Activated naive CD4-positive, alpha-beta T cell treated with anti-CD3 and anti-CD28 coated beads, Interleukin-2, amount 10 ng/mL, durations not matched to agents 7 days and 5 days (primary cell): ENCODE data around the gene RASGRP4.

Experiments
- CTCF ChIA-PET: fragments of 350-600 bp; sonication (Branson Sonifier 250); formaldehyde crosslinking; loops from one replicate; lab custom pipeline; 2021; ENCODE audit warnings: antibody characterized with exemption; lab: Charles Lee
- DNase-seq: peaks from one replicate; pipeline ENCODE4 v3.0.0-alpha.2; 2020
- H3K27ac Mint-ChIP-seq: one replicate; pipeline ENCODE4 v1.8.0; 2021; ENCODE audit warnings: mild to moderate bottlenecking, moderate library complexity, mixed read lengths
- H3K27me3 Mint-ChIP-seq: one replicate; pipeline ENCODE4 v1.8.0; 2021; ENCODE audit warnings: mild to moderate bottlenecking, mixed read lengths
- H3K36me3 Mint-ChIP-seq: one replicate; pipeline ENCODE4 v1.8.0; 2021; ENCODE audit warnings: mixed read lengths
- H3K4me1 Mint-ChIP-seq: one replicate; pipeline ENCODE4 v1.8.0; 2021; ENCODE audit warnings: mixed read lengths
- H3K4me3 Mint-ChIP-seq: one replicate; pipeline ENCODE4 v1.8.0; 2021; ENCODE audit warnings: mild to moderate bottlenecking, moderate library complexity, mixed read lengths
- H3K9me3 Mint-ChIP-seq: one replicate; pipeline ENCODE4 v1.8.0; 2021; ENCODE audit warnings: mixed read lengths

The RASGRP4 gene

GRCh38 chr19:38457202-38457601, 31.2 kb upstream of the RASGRP4 start:
- Mint-ChIP-seq H3K27me3 (peaks cover 3% of the 10 kb centered on the region), H3K36me3 (no peaks in the 10 kb centered on the region), H3K4me1 (no peaks in the 10 kb centered on the region), H3K9me3 (no peaks in the 10 kb centered on the region), H3K27ac (no peak overlapping the region), H3K4me3 (no peak overlapping the region)
- no peak for DNase-seq
- CTCF ChIA-PET: no interaction called here

GRCh38 chr19:38455031-38455430, 29.0 kb upstream of the RASGRP4 start:
- Mint-ChIP-seq H3K27me3 (peaks cover 3% of the 10 kb centered on the region), H3K4me1 (no peaks in the 10 kb centered on the region), H3K9me3 (no peaks in the 10 kb centered on the region), H3K36me3 (no peaks in the 10 kb centered on the region), H3K27ac (no peak overlapping the region), H3K4me3 (no peak overlapping the region)
- DNase-seq: peak; percentile 34
- CTCF ChIA-PET: no interaction called here

- Mint-ChIP-seq H3K4me1 (no peaks in the 10 kb centered on the region), H3K4me3 (no peak overlapping the region), H3K27me3 (peaks cover 3% of the 10 kb centered on the region), H3K36me3 (no peaks in the 10 kb centered on the region), H3K9me3 (no peaks in the 10 kb centered on the region), H3K27ac (no peak overlapping the region)
- no peak for DNase-seq
- CTCF ChIA-PET: no interaction called here
These were observed 27.6 kb upstream of the RASGRP4 start for GRCh38 chr19:38453596-38453995.

- Mint-ChIP-seq H3K4me1 (no peaks in the 10 kb centered on the region), H3K9me3 (no peaks in the 10 kb centered on the region), H3K4me3 (no peak overlapping the region), H3K27me3 (peaks cover 6% of the 10 kb centered on the region), H3K27ac (no peak overlapping the region), H3K36me3 (no peaks in the 10 kb centered on the region)
- peak; percentile 28 for DNase-seq
- CTCF ChIA-PET: no interaction called here
These were observed 26.7 kb upstream of the RASGRP4 start for GRCh38 chr19:38452430-38453366.

GRCh38 chr19:38451629-38452028, 25.6 kb upstream of the RASGRP4 start:
- DNase-seq: no peak
- peaks cover 6% of the 10 kb centered on the region for H3K27me3 Mint-ChIP-seq
- no peak overlapping the region for H3K27ac Mint-ChIP-seq
- no peak overlapping the region for H3K4me3 Mint-ChIP-seq
- no peaks in the 10 kb centered on the region for H3K9me3 Mint-ChIP-seq
- H3K36me3 Mint-ChIP-seq: no peaks in the 10 kb centered on the region
- H3K4me1 Mint-ChIP-seq: no peaks in the 10 kb centered on the region
- CTCF ChIA-PET: no interaction called here

- Mint-ChIP-seq H3K36me3 (no peaks in the 10 kb centered on the region), H3K27ac (no peak overlapping the region), H3K4me3 (no peak overlapping the region), H3K9me3 (no peaks in the 10 kb centered on the region), H3K4me1 (no peaks in the 10 kb centered on the region), H3K27me3 (peaks cover 11% of the 10 kb centered on the region)
- no peak for DNase-seq
- CTCF ChIA-PET: no interaction called here
These were observed 25.0 kb upstream of the RASGRP4 start for GRCh38 chr19:38451036-38451435.

GRCh38 chr19:38449518-38449917, 23.5 kb upstream of the RASGRP4 start:
- CTCF ChIA-PET: no interaction called here
- H3K36me3 Mint-ChIP-seq: no peaks in the 10 kb centered on the region

GRCh38 chr19:38448225-38448624, 22.2 kb upstream of the RASGRP4 start:
- CTCF ChIA-PET: no interaction called here
- Mint-ChIP-seq H3K4me3 (no peak overlapping the region), H3K9me3 (no peaks in the 10 kb centered on the region), H3K27ac (no peak overlapping the region), H3K27me3 (peaks cover 26% of the 10 kb centered on the region), H3K4me1 (no peaks in the 10 kb centered on the region), H3K36me3 (no peaks in the 10 kb centered on the region)
- no peak for DNase-seq

More at GRCh38 chr19:38449518-38449917, 23.5 kb upstream of the RASGRP4 start:
- H3K27ac Mint-ChIP-seq: no peak overlapping the region
- DNase-seq: no peak
- H3K27me3 Mint-ChIP-seq: peaks cover 19% of the 10 kb centered on the region
- no peaks in the 10 kb centered on the region for H3K9me3 Mint-ChIP-seq
- H3K4me1 Mint-ChIP-seq: no peaks in the 10 kb centered on the region
- no peak overlapping the region for H3K4me3 Mint-ChIP-seq

- CTCF ChIA-PET: no interaction called here
- Mint-ChIP-seq H3K4me1 (no peaks in the 10 kb centered on the region), H3K36me3 (no peaks in the 10 kb centered on the region), H3K9me3 (no peaks in the 10 kb centered on the region), H3K4me3 (no peak overlapping the region), H3K27me3 (peaks cover 26% of the 10 kb centered on the region), H3K27ac (no peak overlapping the region)
- no peak for DNase-seq
These were observed 19.3 kb upstream of the RASGRP4 start for GRCh38 chr19:38445362-38445761.

GRCh38 chr19:38444026-38444425, 18.0 kb upstream of the RASGRP4 start:
- CTCF ChIA-PET: no interaction called here
- Mint-ChIP-seq H3K4me1 (no peaks in the 10 kb centered on the region), H3K36me3 (no peaks in the 10 kb centered on the region), H3K4me3 (no peak overlapping the region), H3K27me3 (peaks cover 26% of the 10 kb centered on the region), H3K27ac (no peak overlapping the region), H3K9me3 (no peaks in the 10 kb centered on the region)
- DNase-seq: no peak

- no peak overlapping the region for H3K27ac Mint-ChIP-seq
- H3K4me3 Mint-ChIP-seq: no peak overlapping the region
- peaks cover 26% of the 10 kb centered on the region for H3K27me3 Mint-ChIP-seq
- no peaks in the 10 kb centered on the region for H3K9me3 Mint-ChIP-seq
- H3K4me1 Mint-ChIP-seq: no peaks in the 10 kb centered on the region
- CTCF ChIA-PET: no interaction called here
- no peaks in the 10 kb centered on the region for H3K36me3 Mint-ChIP-seq
- DNase-seq: no peak
These were observed 17.5 kb upstream of the RASGRP4 start for GRCh38 chr19:38443458-38443999.

GRCh38 chr19:38442736-38443135, 16.7 kb upstream of the RASGRP4 start:
- H3K27ac Mint-ChIP-seq: no peak overlapping the region
- DNase-seq: no peak
- no peaks in the 10 kb centered on the region for H3K9me3 Mint-ChIP-seq
- no peaks in the 10 kb centered on the region for H3K4me1 Mint-ChIP-seq
- CTCF ChIA-PET: no interaction called here
- H3K4me3 Mint-ChIP-seq: no peak overlapping the region
- no peaks in the 10 kb centered on the region for H3K36me3 Mint-ChIP-seq
- peaks cover 21% of the 10 kb centered on the region for H3K27me3 Mint-ChIP-seq

GRCh38 chr19:38441657-38442348, 15.8 kb upstream of the RASGRP4 start:
- Mint-ChIP-seq H3K36me3 (no peaks in the 10 kb centered on the region), H3K27me3 (peaks cover 20% of the 10 kb centered on the region), H3K27ac (no peak overlapping the region), H3K9me3 (no peaks in the 10 kb centered on the region), H3K4me1 (no peaks in the 10 kb centered on the region), H3K4me3 (no peak overlapping the region)
- peak; percentile 25 for DNase-seq
- CTCF ChIA-PET: no interaction called here

GRCh38 chr19:38440592-38440991, 14.6 kb upstream of the RASGRP4 start:
- DNase-seq: no peak
- H3K27me3 Mint-ChIP-seq: peaks cover 12% of the 10 kb centered on the region
- H3K4me3 Mint-ChIP-seq: no peak overlapping the region
- CTCF ChIA-PET: interaction anchor here (1.8 kb wide), 1 partner anchor 38 kb away, joined by 9 read pairs; the partner anchor contains the start of gene FAM98C
- H3K9me3 Mint-ChIP-seq: no peaks in the 10 kb centered on the region
- no peak overlapping the region for H3K27ac Mint-ChIP-seq
- H3K36me3 Mint-ChIP-seq: no peaks in the 10 kb centered on the region
- H3K4me1 Mint-ChIP-seq: no peaks in the 10 kb centered on the region
